ENCODE results near the gene FNDC3A.

The FNDC3A gene

GRCh38 chr13:48978942-48979601 is 3.4 kb downstream of the FNDC3A start:
- Mint-ChIP-seq H3K4me1 (peaks cover 32% of the 10 kb centered on the region), H3K36me3 (ENCODE audit: low read depth) (no peaks in the 10 kb centered on the region), H3K27ac (no peak overlapping the region), H3K9me3 (no peaks in the 10 kb centered on the region), H3K27me3 (ENCODE audit: low read depth) (no peaks in the 10 kb centered on the region), H3K4me3 (peak overlapping the region; percentile 19 to 52 (median 47))
- no peak for TF ChIP-seq CTCF (IDR thresholded peaks at IDR 0.05; ENCODE audit: unreplicated experiment in 3 of 3)

- TF ChIP-seq CTCF (IDR thresholded peaks at IDR 0.05; ENCODE audit: unreplicated experiment in 3 of 3): no peak
- Mint-ChIP-seq H3K4me1 (peaks cover 24% of the 10 kb centered on the region), H3K4me3 (no peak overlapping the region), H3K9me3 (no peaks in the 10 kb centered on the region), H3K27ac (no peak overlapping the region), H3K27me3 (ENCODE audit: low read depth) (no peaks in the 10 kb centered on the region), H3K36me3 (ENCODE audit: low read depth) (no peaks in the 10 kb centered on the region)
Observed at GRCh38 chr13:48979892-48980291, 4.2 kb downstream of the FNDC3A start.

- no peak for TF ChIP-seq CTCF (IDR thresholded peaks at IDR 0.05; ENCODE audit: unreplicated experiment in 3 of 3)
- Mint-ChIP-seq H3K27me3 (ENCODE audit: low read depth) (no peaks in the 10 kb centered on the region), H3K9me3 (no peaks in the 10 kb centered on the region), H3K27ac (no peak overlapping the region), H3K4me1 (peaks cover 13% of the 10 kb centered on the region), H3K4me3 (no peak overlapping the region), H3K36me3 (ENCODE audit: low read depth) (no peaks in the 10 kb centered on the region)
Observed at GRCh38 chr13:48983331-48983730, 7.6 kb downstream of the FNDC3A start.

- Mint-ChIP-seq H3K4me3 (no peak overlapping the region), H3K36me3 (ENCODE audit: low read depth) (peaks cover 15% of the 10 kb centered on the region), H3K4me1 (no peaks in the 10 kb centered on the region), H3K27me3 (ENCODE audit: low read depth) (no peaks in the 10 kb centered on the region), H3K27ac (no peak overlapping the region), H3K9me3 (peaks cover 6% of the 10 kb centered on the region)
- no peak for TF ChIP-seq CTCF (IDR thresholded peaks at IDR 0.05; ENCODE audit: unreplicated experiment in 3 of 3)
Observed at GRCh38 chr13:48985756-48986155, 10.0 kb downstream of the FNDC3A start.

GRCh38 chr13:48990900-48991299 is 15.2 kb downstream of the FNDC3A start:
- Mint-ChIP-seq H3K4me3 (no peak overlapping the region), H3K27ac (no peak overlapping the region), H3K4me1 (no peaks in the 10 kb centered on the region), H3K27me3 (ENCODE audit: low read depth) (no peaks in the 10 kb centered on the region), H3K9me3 (peaks cover 15% of the 10 kb centered on the region), H3K36me3 (ENCODE audit: low read depth) (peaks cover 30% of the 10 kb centered on the region)
- TF ChIP-seq CTCF (IDR thresholded peaks at IDR 0.05; ENCODE audit: unreplicated experiment in 3 of 3): no peak

- peaks cover 40% of the 10 kb centered on the region for H3K36me3 Mint-ChIP-seq (ENCODE audit: low read depth)
- peaks cover 21% of the 10 kb centered on the region for H3K9me3 Mint-ChIP-seq
- H3K4me1 Mint-ChIP-seq: no peaks in the 10 kb centered on the region
- H3K4me3 Mint-ChIP-seq: no peak overlapping the region
- H3K27ac Mint-ChIP-seq: no peak overlapping the region
- TF ChIP-seq CTCF (IDR thresholded peaks at IDR 0.05; ENCODE audit: unreplicated experiment in 3 of 3): no peak
- H3K27me3 Mint-ChIP-seq (ENCODE audit: low read depth): no peaks in the 10 kb centered on the region
Observed at GRCh38 chr13:48993150-48993549, 17.4 kb downstream of the FNDC3A start.
